Peyer's patch (tissue), 4 donors: ENCODE results near the gene LCN6. TPM values are rescaled to one million over a fixed set of nuclear protein-coding genes. Genes with fewer than 3 reads are reported as not detected.

ENCODE experiments used
- DNase-seq, 3 donors: peaks; one replicate each; pipeline ENCODE4 v3.0.0-alpha.2; 2017 to 2019
- H3K27ac ChIP-seq, 4 donors: fragments of 200-600 bp; sonication (generic); one replicate each; pipeline ENCODE4 v1.5.1; 2016 to 2019
- H3K27me3 ChIP-seq, 2 donors: fragments of 200-600 bp; sonication (generic); one replicate each; pipeline ENCODE4 v1.5.1; 2019
- H3K36me3 ChIP-seq, 3 donors: fragments of 200-600 bp; sonication (generic); one replicate each; pipeline ENCODE4 v1.5.1; 2016 to 2019
- H3K4me1 ChIP-seq, 4 donors: fragments of 200-600 bp; sonication (generic); one replicate each; pipeline ENCODE4 v1.5.1; 2016 to 2019
- H3K4me3 ChIP-seq, 4 donors: fragments of 200-600 bp; sonication (generic); 1 replicate in 3 of 4; 2 replicates in 1 of 4; pipeline ENCODE4 v1.5.1; 2016 to 2019; ENCODE audit warnings: mild to moderate bottlenecking in 1 of 4
- H3K9me3 ChIP-seq, 4 donors: fragments of 200-600 bp; sonication (generic); one replicate each; pipeline ENCODE4 v1.5.1; 2016 to 2019; ENCODE audit warnings: mild to moderate bottlenecking in 1 of 4
- POLR2A ChIP-seq, 2 donors: fragments of 450-650 bp; IDR thresholded peaks; one replicate each; pipeline ENCODE4 v1.5.1; 2017; ENCODE audit warnings: antibody characterized with exemption in 2 of 2, mild to moderate bottlenecking in 2 of 2, moderate library complexity in 2 of 2
- total RNA-seq, 4 donors: library from RNA; depleted of rRNA; stranded (reverse); fragments of >200 nt; gene quantifications; one replicate each; pipeline ENCODE4 v1.1.0, GENCODE V29; 2016
- TF ChIP-seq, protein P1 (sequence below), 6 experiments: fragments of 450-650 bp in 4 of 6; fragments of 200-600 bp in 2 of 6; sonication (generic) in 1 of 6; IDR thresholded peaks; one replicate each; pipeline ENCODE4 v1.5.1; 2017 to 2019; ENCODE audit warnings: antibody characterized with exemption in 6 of 6, mild to moderate bottlenecking in 3 of 6, moderate library complexity in 1 of 6

Gene LCN6
- total RNA-seq, 4 donors from 2014 or later, result 4.7 to 17.3 (median 5.6) TPM

DNA sequence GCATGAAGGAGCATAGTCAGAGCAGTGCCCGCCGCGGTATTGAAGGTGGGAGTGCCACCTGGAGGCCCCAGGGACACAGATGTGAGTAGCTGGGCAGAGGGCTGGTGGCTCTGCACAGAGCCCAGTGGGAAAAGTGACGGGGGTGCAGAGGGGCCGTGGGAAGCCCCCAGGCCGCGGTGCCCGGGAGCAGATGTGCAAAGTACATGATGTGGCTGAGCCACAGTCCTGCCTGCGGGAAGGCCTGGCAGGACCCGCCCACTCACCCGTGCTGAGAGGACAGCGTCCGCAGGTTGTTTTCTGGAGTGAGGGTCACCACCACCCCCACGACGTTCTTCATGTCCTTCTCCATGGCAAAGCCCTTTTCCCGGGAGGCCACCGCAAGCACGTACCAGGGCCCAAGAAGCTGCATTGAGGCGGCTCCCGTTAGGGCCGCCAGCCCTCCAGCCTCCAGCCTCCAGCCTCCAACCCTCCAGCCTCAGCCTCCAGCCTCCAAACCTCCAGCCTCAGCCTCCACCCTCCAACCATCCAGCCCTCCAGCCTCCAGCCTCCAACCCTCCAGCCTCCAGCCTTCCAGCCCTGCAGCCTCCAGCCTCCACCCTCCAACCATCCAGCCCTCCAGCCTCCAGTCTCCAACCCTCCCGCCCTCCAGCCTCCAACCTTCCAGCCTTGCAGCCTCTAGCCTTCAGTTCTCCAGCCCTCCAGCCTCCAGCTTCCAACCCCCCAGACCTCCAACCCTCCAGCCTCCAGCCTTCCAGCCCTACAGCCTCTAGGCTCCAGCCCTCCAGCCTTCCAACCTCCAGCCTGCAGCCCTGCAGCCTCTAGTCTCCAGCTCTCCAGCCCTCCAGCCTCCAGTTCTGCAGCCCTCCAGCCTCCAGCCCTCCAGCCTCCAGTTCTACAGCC is 914 bp downstream of the LCN6 start:
- DNase-seq, result no peak
- no peak overlapping the region for H3K4me3 ChIP-seq
- H3K4me1 ChIP-seq, result peaks cover 0 to 23% (median 5%) of the 10 kb centered on the region in 4 donors
- peaks cover 0 to 6% of the 10 kb centered on the region in 2 donors for H3K27me3 ChIP-seq
- H3K27ac ChIP-seq, result no peak overlapping the region
- peaks cover 0 to 13% (median 2%) of the 10 kb centered on the region in 4 donors for H3K9me3 ChIP-seq
- H3K36me3 ChIP-seq, result no peaks in the 10 kb centered on the region
- no peak for TF ChIP-seq POLR2A (IDR thresholded peaks at IDR 0.05)
- TF ChIP-seq, protein P1, sequence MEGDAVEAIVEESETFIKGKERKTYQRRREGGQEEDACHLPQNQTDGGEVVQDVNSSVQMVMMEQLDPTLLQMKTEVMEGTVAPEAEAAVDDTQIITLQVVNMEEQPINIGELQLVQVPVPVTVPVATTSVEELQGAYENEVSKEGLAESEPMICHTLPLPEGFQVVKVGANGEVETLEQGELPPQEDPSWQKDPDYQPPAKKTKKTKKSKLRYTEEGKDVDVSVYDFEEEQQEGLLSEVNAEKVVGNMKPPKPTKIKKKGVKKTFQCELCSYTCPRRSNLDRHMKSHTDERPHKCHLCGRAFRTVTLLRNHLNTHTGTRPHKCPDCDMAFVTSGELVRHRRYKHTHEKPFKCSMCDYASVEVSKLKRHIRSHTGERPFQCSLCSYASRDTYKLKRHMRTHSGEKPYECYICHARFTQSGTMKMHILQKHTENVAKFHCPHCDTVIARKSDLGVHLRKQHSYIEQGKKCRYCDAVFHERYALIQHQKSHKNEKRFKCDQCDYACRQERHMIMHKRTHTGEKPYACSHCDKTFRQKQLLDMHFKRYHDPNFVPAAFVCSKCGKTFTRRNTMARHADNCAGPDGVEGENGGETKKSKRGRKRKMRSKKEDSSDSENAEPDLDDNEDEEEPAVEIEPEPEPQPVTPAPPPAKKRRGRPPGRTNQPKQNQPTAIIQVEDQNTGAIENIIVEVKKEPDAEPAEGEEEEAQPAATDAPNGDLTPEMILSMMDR (IDR thresholded peaks at IDR 0.05), result no peak

DNA sequence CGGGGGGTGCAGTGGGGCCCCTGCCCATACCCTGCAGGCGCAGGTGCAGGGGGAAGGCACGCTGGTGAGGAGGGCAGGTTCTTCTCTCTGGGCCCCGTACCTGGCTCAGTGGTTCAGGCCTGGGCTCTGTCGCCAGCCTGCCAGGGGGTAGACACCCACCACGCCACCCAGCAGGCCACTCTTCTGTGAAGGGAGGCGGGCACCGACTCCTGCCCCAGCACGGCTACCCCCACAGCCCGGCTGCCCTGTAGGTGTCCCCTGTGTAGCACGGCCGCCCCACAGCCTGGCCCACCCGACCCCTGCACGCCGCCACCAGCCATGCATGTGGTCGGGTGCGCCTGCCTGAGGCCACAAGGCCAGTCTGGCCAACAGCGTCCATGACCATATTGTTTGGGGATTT is 1.7 kb downstream of the LCN6 start:
- Histone ChIP-seq H3K4me3 (no peak overlapping the region), H3K27me3 (peaks cover 0 to 14% of the 10 kb centered on the region in 2 donors), H3K36me3 (no peaks in the 10 kb centered on the region), H3K4me1 (peaks cover 0 to 23% (median 8%) of the 10 kb centered on the region in 4 donors), H3K9me3 (peaks cover 0 to 6% (median 0%) of the 10 kb centered on the region in 4 donors), H3K27ac (peak overlapping the region in 1 of 4 donors; percentile 10)
- no peak for DNase-seq
- no peak for TF ChIP-seq POLR2A (IDR thresholded peaks at IDR 0.05)
- TF ChIP-seq, protein P1 (IDR thresholded peaks at IDR 0.05), result no peak

DNA sequence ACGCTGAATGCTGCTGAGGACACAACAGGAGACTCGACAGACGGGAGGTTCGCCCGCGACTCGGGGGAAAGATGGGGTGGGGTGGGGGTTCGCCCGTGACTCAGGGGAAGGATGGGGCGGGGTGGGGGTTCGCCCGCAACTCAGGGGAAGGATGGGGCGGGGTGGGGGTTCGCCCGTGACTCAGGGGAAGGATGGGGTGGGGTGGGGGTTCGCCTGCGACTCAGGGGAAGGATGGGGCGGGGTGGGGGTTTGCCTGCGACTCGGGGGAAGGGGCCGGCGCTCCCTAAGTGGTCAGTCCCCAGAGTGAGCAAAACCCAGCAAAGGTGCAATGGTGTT is 2.2 kb downstream of the LCN6 start:
- Histone ChIP-seq H3K27me3 (peaks cover 0 to 19% of the 10 kb centered on the region in 2 donors), H3K4me3 (no peak overlapping the region), H3K4me1 (peaks cover 0 to 26% (median 11%) of the 10 kb centered on the region in 4 donors), H3K36me3 (no peaks in the 10 kb centered on the region), H3K27ac (no peak overlapping the region), H3K9me3 (peaks cover 0 to 3% (median 0%) of the 10 kb centered on the region in 4 donors)
- no peak for DNase-seq
- TF ChIP-seq, protein P1 (IDR thresholded peaks at IDR 0.05), result no peak
- no peak for TF ChIP-seq POLR2A (IDR thresholded peaks at IDR 0.05)

DNA sequence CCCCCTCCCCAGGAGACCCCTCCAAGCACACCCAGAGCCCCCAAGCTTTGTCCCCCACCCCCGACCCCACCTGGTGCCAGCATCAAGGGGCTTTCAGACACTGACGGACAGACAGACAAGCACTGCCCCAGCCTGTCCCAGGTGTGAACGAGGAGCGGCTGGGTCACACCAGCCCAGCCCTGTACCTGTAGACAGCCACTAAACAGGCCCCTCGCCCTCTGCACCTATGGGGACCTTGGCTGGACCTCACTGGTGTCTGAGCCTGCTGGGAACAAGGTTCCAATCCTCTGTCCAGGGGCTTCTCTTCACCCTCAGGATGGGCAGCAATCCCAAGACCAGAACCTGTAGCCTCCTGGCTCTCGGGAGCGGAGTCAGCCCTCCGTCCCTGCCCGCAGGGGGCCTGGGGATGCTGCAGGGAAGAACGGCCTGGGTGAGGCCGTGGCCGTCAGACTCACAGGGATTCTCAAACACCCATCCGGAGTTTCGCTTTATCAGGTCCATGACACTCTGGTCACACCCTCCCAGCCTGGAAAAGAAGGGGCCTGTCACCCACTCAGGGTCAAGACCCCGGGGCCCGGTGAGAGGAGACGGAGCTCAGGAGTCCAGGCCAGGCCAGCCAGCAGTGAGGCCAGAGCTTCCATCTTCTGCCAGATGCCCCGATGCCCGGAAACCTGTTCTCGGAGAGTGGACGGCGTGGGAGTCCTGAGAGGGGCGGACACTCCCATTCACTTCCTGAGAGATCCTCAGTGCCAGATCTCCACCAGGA is 2.8 kb downstream of the LCN6 start:
- TF ChIP-seq, protein P1 (IDR thresholded peaks at IDR 0.05), result no peak
- TF ChIP-seq POLR2A (IDR thresholded peaks at IDR 0.05), result no peak
- DNase-seq, result no peak
- Histone ChIP-seq H3K27ac (no peak overlapping the region), H3K9me3 (no peaks in the 10 kb centered on the region), H3K36me3 (no peaks in the 10 kb centered on the region), H3K27me3 (peaks cover 0 to 20% of the 10 kb centered on the region in 2 donors), H3K4me3 (peak overlapping the region in 1 of 4 donors; percentile 5), H3K4me1 (peaks cover 0 to 30% (median 13%) of the 10 kb centered on the region in 4 donors)

DNA sequence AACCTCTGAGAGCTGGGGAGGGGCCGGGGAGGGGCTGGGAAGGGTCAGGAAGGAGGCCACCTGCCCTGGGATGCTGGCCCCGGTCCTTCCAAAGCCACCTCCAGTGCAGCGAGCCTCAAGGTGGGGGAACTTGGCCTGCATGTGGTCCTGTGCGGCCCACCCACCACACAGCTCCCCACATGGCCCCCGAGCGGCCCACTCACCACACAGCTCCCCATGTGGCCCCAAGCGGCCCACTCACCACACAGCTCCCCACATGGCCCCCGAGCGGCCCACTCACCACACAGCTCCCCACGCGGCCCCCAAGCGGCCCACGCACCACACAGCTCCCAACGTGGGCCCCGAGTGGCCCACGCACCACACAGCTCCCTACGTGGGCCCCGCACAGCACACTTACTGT is 3.6 kb downstream of the LCN6 start:
- no peaks in the 10 kb centered on the region for H3K36me3 ChIP-seq

More for the DNA sequence above, 3.6 kb downstream of the LCN6 start:
- H3K4me3 ChIP-seq, result peak overlapping the region in 1 of 4 donors; percentile 5
- peaks cover 0 to 24% of the 10 kb centered on the region in 2 donors for H3K27me3 ChIP-seq
- TF ChIP-seq POLR2A (IDR thresholded peaks at IDR 0.05), result no peak
- TF ChIP-seq, protein P1 (IDR thresholded peaks at IDR 0.05), result no peak
- no peak for DNase-seq
- H3K27ac ChIP-seq, result no peak overlapping the region
- H3K4me1 ChIP-seq, result peaks cover 0 to 30% (median 13%) of the 10 kb centered on the region in 4 donors
- H3K9me3 ChIP-seq, result no peaks in the 10 kb centered on the region
